Panc1 (cell line): ENCODE data around the gene CEMIP. TPM values are rescaled to one million over a fixed set of nuclear protein-coding genes. Genes with fewer than 3 reads are reported as not detected.

ENCODE experiments used
- ATAC-seq: fragments of 200-7000 bp; cut with Tn5 transposase; 2 replicates; pipeline ENCODE4 v1.9.1; 2020; ENCODE audit warnings: mild to moderate bottlenecking, moderate library complexity
- BruUV-seq: library from RNA; stranded (reverse); fragments of 400-500 nt; replicated peaks from 2 replicates; lab custom pipeline; 2021; lab: Mats Ljungman, UMichigan
- CTCF ChIA-PET: fragments of 300-600 bp; sonication (Branson Sonifier 250); formaldehyde crosslinking; loops from one replicate; lab custom pipeline; 2022; ENCODE audit warnings: antibody characterized with exemption; lab: Charles Lee
- POLR2A ChIA-PET: fragments of 300-600 bp; sonication (Branson Sonifier 250); formaldehyde crosslinking; loops from one replicate; lab custom pipeline; 2022; ENCODE audit warnings: antibody characterized with exemption; lab: Charles Lee
- DNase-seq: peaks from one replicate; pipeline ENCODE4 v3.0.0-alpha.2; 2010; ENCODE audit warnings: low read depth, low spot score
- H3K27ac ChIP-seq: 2 replicates; pipeline ENCODE4 v1.5.1; 2011; ENCODE audit warnings: mild to moderate bottlenecking, low read length, inconsistent platforms
- H3K27me3 ChIP-seq: fragments of 200-500 bp; sonication (Bioruptor generic); 2 replicates; pipeline ENCODE4 v1.6.0; 2014; ENCODE audit warnings: low read length, inconsistent platforms; ENCODE audit not compliant: control insufficient read depth, insufficient read depth
- H3K36me3 ChIP-seq: fragments of 200-500 bp; sonication (Bioruptor generic); 2 replicates; pipeline ENCODE4 v1.5.1; 2014; ENCODE audit warnings: inconsistent platforms, mild to moderate bottlenecking, low read length, moderate library complexity; ENCODE audit not compliant: control insufficient read depth, insufficient read depth
- H3K4me1 ChIP-seq: 2 replicates; pipeline ENCODE4 v1.5.1; 2011; ENCODE audit warnings: inconsistent platforms, mild to moderate bottlenecking, low read length, moderate library complexity; ENCODE audit not compliant: control insufficient read depth, insufficient read depth
- H3K4me3 ChIP-seq, 2 experiments: 2 replicates each; pipeline ENCODE4 v1.5.1; 2011 to 2012; ENCODE audit warnings: low read depth in 2 of 2, low read length in 2 of 2, mild to moderate bottlenecking in 2 of 2, inconsistent platforms in 1 of 2, moderate library complexity in 1 of 2
- H3K9me3 ChIP-seq: fragments of 200-500 bp; sonication (Bioruptor generic); 2 replicates; pipeline ENCODE4 v1.5.1; 2014; ENCODE audit warnings: low read depth, mild to moderate bottlenecking, inconsistent platforms, low read length, moderate library complexity; ENCODE audit not compliant: control insufficient read depth, insufficient read depth
- POLR2AphosphoS5 ChIP-seq: IDR thresholded peaks from 2 replicates; pipeline ENCODE4 v1.6.1; 2012; ENCODE audit warnings: mild to moderate bottlenecking, low read depth, low read length, moderate library complexity
- SIN3A ChIP-seq: IDR thresholded peaks from 2 replicates; pipeline ENCODE4 v1.6.1; 2012; ENCODE audit warnings: low read depth, mild to moderate bottlenecking, low read length, moderate library complexity, borderline replicate concordance; ENCODE audit not compliant: insufficient read depth
- TCF7L2 ChIP-seq: IDR thresholded peaks from 2 replicates; pipeline ENCODE4 v1.6.1; 2011; ENCODE audit warnings: mild to moderate bottlenecking, low read depth, low read length, inconsistent platforms
- in situ Hi-C: cut with HindIII; loops from 2 replicates; pipeline ENCODE4 v1.10.0; 2016; ENCODE audit warnings: low sequenced_read_pairs, low pct_unique_long_range_greater_than_20kb
- intact Hi-C: fragments of 100-400 bp; cut with micrococcal nuclease; formaldehyde crosslinking; loops from one replicate; pipeline ENCODE4 v1.10.0; 2022; ENCODE audit not compliant: unreplicated experiment
- total RNA-seq: library from RNA; stranded (reverse); gene quantifications from one replicate; pipeline ENCODE4 v1.2.1, GENCODE V29; 2021; ENCODE audit not compliant: unreplicated experiment
- TF ChIP-seq, protein P1 (sequence below), 2 experiments: IDR thresholded peaks; 2 replicates each; pipeline ENCODE4 v1.6.1; 2011 to 2012; ENCODE audit warnings: low read depth in 2 of 2, control low read depth in 1 of 2, low read length in 1 of 2, mild to moderate bottlenecking in 1 of 2, moderate library complexity in 1 of 2; ENCODE audit not compliant: insufficient read depth in 1 of 2
- TF ChIP-seq, protein P2 (sequence below): fragments of 450-650 bp; IDR thresholded peaks from 2 replicates; pipeline ENCODE4 v1.5.1; 2017; ENCODE audit warnings: mild to moderate bottlenecking

The CEMIP gene
- total RNA-seq, 1 experiment from 2014 or later, result 0.46 TPM

DNA sequence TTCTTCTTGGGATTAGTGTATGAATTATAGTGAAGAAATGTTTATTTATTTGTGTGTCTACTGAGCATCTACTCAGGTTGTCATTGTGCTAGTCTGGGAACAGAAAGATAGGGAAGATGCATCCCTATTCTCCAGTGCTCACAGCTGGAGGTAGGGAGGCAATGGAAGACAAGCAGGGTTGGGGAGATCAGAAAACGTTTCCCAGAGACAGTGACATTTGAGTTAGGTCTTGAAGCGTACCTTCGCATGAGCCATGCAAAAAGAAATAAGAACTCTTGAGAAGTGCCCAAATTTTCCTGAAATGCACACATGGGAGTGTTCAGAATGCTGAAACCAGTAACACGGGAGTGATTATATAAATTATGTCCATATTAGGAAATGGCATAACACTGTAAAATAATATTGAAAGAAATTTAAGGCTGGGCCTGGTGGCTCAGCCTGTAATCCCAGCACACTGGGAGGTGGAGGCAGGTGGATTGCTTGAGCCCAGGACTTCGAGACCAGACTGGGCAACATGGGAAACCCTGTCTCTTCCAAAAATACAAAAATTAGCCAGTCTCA, 5.3 kb upstream of the CEMIP start:
- no peak for DNase-seq
- no peak overlapping the region for H3K27ac ChIP-seq
- no peak overlapping the region for H3K4me3 ChIP-seq
- peaks cover 6% of the 10 kb centered on the region; the same call in 1 of the 2 replicates for H3K4me1 ChIP-seq
- ATAC-seq, result no peak
- POLR2A ChIA-PET, result no interaction called here
- no TSS peak for BruUV-seq
- no peaks in the 10 kb centered on the region for H3K9me3 ChIP-seq
- no peaks in the 10 kb centered on the region for H3K36me3 ChIP-seq
- CTCF ChIA-PET, result no interaction called here
- intact Hi-C loops (no loop called here), in situ Hi-C loops (no loop called here)
- peaks cover 6% of the 10 kb centered on the region; the same call in 1 of the 2 replicates for H3K27me3 ChIP-seq
- TF ChIP-seq, protein P1, sequence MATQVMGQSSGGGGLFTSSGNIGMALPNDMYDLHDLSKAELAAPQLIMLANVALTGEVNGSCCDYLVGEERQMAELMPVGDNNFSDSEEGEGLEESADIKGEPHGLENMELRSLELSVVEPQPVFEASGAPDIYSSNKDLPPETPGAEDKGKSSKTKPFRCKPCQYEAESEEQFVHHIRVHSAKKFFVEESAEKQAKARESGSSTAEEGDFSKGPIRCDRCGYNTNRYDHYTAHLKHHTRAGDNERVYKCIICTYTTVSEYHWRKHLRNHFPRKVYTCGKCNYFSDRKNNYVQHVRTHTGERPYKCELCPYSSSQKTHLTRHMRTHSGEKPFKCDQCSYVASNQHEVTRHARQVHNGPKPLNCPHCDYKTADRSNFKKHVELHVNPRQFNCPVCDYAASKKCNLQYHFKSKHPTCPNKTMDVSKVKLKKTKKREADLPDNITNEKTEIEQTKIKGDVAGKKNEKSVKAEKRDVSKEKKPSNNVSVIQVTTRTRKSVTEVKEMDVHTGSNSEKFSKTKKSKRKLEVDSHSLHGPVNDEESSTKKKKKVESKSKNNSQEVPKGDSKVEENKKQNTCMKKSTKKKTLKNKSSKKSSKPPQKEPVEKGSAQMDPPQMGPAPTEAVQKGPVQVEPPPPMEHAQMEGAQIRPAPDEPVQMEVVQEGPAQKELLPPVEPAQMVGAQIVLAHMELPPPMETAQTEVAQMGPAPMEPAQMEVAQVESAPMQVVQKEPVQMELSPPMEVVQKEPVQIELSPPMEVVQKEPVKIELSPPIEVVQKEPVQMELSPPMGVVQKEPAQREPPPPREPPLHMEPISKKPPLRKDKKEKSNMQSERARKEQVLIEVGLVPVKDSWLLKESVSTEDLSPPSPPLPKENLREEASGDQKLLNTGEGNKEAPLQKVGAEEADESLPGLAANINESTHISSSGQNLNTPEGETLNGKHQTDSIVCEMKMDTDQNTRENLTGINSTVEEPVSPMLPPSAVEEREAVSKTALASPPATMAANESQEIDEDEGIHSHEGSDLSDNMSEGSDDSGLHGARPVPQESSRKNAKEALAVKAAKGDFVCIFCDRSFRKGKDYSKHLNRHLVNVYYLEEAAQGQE (IDR thresholded peaks at IDR 0.05; ENCODE audit: insufficient read depth in 1 of 2, low read depth in 2 of 2, low read length in 1 of 2), result no peak
- no peak for TF ChIP-seq POLR2AphosphoS5
- TF ChIP-seq TCF7L2, result no peak
- no peak for TF ChIP-seq SIN3A
- TF ChIP-seq, protein P2, sequence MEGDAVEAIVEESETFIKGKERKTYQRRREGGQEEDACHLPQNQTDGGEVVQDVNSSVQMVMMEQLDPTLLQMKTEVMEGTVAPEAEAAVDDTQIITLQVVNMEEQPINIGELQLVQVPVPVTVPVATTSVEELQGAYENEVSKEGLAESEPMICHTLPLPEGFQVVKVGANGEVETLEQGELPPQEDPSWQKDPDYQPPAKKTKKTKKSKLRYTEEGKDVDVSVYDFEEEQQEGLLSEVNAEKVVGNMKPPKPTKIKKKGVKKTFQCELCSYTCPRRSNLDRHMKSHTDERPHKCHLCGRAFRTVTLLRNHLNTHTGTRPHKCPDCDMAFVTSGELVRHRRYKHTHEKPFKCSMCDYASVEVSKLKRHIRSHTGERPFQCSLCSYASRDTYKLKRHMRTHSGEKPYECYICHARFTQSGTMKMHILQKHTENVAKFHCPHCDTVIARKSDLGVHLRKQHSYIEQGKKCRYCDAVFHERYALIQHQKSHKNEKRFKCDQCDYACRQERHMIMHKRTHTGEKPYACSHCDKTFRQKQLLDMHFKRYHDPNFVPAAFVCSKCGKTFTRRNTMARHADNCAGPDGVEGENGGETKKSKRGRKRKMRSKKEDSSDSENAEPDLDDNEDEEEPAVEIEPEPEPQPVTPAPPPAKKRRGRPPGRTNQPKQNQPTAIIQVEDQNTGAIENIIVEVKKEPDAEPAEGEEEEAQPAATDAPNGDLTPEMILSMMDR, result no peak

DNA sequence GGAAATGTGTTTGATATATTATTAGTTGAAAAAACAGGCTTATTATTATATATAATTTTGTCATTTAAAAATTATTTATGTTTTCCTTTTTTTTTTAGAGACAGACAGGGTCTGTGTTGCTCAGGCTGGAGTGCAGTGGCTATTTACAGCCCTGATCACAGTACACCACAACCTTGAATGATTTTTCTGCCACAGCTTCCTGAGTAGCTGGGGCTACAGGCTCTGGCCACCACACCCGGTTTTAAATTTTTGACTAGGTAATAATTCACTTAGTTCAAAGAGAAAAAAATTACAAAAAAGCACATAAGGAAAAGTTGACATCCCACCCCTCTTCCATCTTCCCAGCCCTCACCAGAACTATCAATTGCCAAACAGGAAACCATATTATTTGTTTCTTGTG, 4.7 kb upstream of the CEMIP start:
- POLR2A ChIA-PET, result no interaction called here

More for the DNA sequence above, 4.7 kb upstream of the CEMIP start:
- CTCF ChIA-PET, result no interaction called here
- Histone ChIP-seq H3K27me3 (peaks cover 6% of the 10 kb centered on the region), H3K9me3 (no peaks in the 10 kb centered on the region), H3K4me3 (no peak overlapping the region), H3K27ac (no peak overlapping the region), H3K4me1 (peaks cover 6% of the 10 kb centered on the region; the same call in 1 of the 2 replicates), H3K36me3 (no peaks in the 10 kb centered on the region)
- TF ChIP-seq, protein P2, result no peak
- TF ChIP-seq SIN3A (no peak), POLR2AphosphoS5 (no peak)
- TF ChIP-seq, protein P1 (IDR thresholded peaks at IDR 0.05; ENCODE audit: insufficient read depth in 1 of 2, low read depth in 2 of 2, low read length in 1 of 2), result no peak
- in situ Hi-C loops (no loop called here), intact Hi-C loops (no loop called here)
- no peak for DNase-seq
- no peak for ATAC-seq
- no TSS peak for BruUV-seq
